ENCODE data around the gene ZBTB40. TPM values are rescaled to one million over a fixed set of nuclear protein-coding genes. Genes with fewer than 3 reads are reported as not detected.

Gene ZBTB40
- total and polyA plus RNA-seq, 10 of the 15 experiments (the other 5 are each of a cell fraction or from before 2014, with no cell fraction given), result 1.9 to 14.4 (median 9.0) TPM

DNA sequence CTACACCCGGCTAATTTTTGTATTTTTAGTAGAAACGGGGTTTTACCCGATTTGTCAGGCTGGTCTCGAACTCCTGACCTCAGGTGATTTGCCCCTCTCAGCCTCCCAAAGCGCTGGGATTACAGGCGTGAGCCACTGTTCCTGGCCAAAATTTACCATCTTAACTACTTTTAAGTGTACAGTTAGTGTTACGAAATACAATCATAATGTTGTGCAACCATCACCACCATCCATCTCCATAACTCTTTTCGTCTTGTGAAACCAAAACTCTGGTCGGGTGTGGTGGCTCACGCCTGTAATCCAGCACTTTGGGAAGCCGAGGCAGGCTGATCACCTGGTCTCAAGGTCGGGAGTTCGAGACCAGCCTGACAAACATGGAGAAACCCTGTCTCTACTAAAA lies 14.1 kb upstream of the ZBTB40 start:
- H3K36me3 ChIP-seq (ENCODE audit: control insufficient read depth in 2 of 2, insufficient read depth in 2 of 2, low read length in 1 of 2), result no peaks in the 10 kb centered on the region
- no TSS peak for BruUV-seq (replicated peaks)
- RAD21 ChIA-PET (ENCODE audit: unreplicated experiment), result no interaction called here
- H4K20me1 ChIP-seq (ENCODE audit: control insufficient read depth, insufficient read depth), result no peaks in the 10 kb centered on the region
- H3K4me1 ChIP-seq (ENCODE audit: control insufficient read depth, insufficient read depth, low read length), result no peaks in the 10 kb centered on the region
- H3K27me3 ChIP-seq (replicated peaks in 1 of 2; ENCODE audit: control insufficient read depth in 2 of 2, insufficient read depth in 2 of 2, low read length in 1 of 2), result no peaks in the 10 kb centered on the region
- H2AFZ ChIP-seq (ENCODE audit: control insufficient read depth, low read depth, low read length), result no peak overlapping the region
- no peak overlapping the region for H3K27ac ChIP-seq (ENCODE audit: control insufficient read depth, insufficient read depth)
- DNase-seq (ENCODE audit: low read depth, low spot score) (no peak), ATAC-seq (no peak), FAIRE-seq (no peak)
- SMC1A ChIA-PET (ENCODE audit: uncharacterized antibody, unreplicated experiment), result no interaction called here
- H3K4me3 ChIP-seq, result no peak overlapping the region
- CTCF ChIA-PET, result no interaction called here
- H3K9me3 ChIP-seq (replicated peaks; ENCODE audit: control insufficient read depth, insufficient read depth, low read length), result peaks cover 3% of the 10 kb centered on the region; the same call in 2 of the 3 replicates
- no peak overlapping the region for H3K4me2 ChIP-seq (ENCODE audit: control insufficient read depth, insufficient read depth)
- in situ Hi-C loops (cut with MboI) (no loop called here), intact Hi-C loops (cut with micrococcal nuclease; ENCODE audit: unreplicated experiment) (no loop called here)
- no peak for TF ChIP-seq ZZZ3 (IDR thresholded peaks at IDR 0.05; ENCODE audit: control insufficient read depth, insufficient read length, low read depth)
- no peak for TF ChIP-seq BCL11A (IDR thresholded peaks at IDR 0.05; ENCODE audit: low read depth, low read length)
- TF ChIP-seq SREBF1 (IDR thresholded peaks at IDR 0.05; ENCODE audit: low read length), result no peak
- TF ChIP-seq ZNF592 (IDR thresholded peaks at IDR 0.05), result no peak
- TF ChIP-seq PML (IDR thresholded peaks at IDR 0.05; ENCODE audit: low read length), result no peak
- TF ChIP-seq SPI1 (IDR thresholded peaks at IDR 0.05; ENCODE audit: borderline replicate concordance, insufficient read depth, low read depth, low read length), result no peak
- no peak for TF ChIP-seq TCF3 (IDR thresholded peaks at IDR 0.05; ENCODE audit: borderline replicate concordance, insufficient read depth, low read depth, low read length)
- TF ChIP-seq E2F4 (IDR thresholded peaks at IDR 0.05; ENCODE audit: low read depth, low read length), result no peak
- POLR2A ChIA-PET, result no interaction called here
- H3K9ac ChIP-seq (ENCODE audit: control insufficient read depth, insufficient read depth, low read length), result no peak overlapping the region
- 41% methylated on average over 13 of the region's 13 CpGs for WGBS (ENCODE audit: insufficient coverage, insufficient replicate concordance, low lambda C conversion rate, missing lambda C conversion rate)
- H3K79me2 ChIP-seq (ENCODE audit: control insufficient read depth, insufficient read depth, low read length), result no peaks in the 10 kb centered on the region

Data from GM12878 (cell line).